Stimulated activated CD4-positive, alpha-beta T cell treated with anti-CD3 and anti-CD28 coated beads, Interleukin-12 subunit alpha, Interleukin-12 subunit beta, amount 100 ng/mL, for 48 hours (primary cell): Measurements from ENCODE around the gene TMPRSS7.

Experiments used
- DNase-seq, 3 donors: peaks; one replicate each; pipeline ENCODE4 v3.0.0-alpha.2; 2020; ENCODE audit warnings: low read depth in 2 of 3, low spot score in 1 of 3

TMPRSS7 gene

GRCh38 chr3:112092496-112093179 is 58.1 kb downstream of the TMPRSS7 start:
- DNase-seq = no peak

DNA sequence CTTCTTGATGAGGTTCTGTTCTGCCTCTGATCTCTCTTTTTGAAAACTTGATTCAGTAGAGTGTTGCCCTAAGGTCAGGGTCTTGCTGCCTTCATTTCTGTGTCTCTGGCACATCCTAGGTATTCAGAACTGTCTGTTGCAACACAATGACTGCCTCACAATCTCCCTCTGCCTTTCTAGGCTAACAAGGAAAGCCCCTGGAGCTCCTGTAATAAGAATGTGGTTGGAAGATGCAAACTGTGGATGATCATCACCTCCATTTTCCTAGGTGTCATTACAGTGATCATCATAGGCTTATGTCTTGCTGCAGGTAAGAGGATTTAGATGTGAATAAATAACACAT is 58.6 kb downstream of the TMPRSS7 start:
- DNase-seq = no peak

DNA sequence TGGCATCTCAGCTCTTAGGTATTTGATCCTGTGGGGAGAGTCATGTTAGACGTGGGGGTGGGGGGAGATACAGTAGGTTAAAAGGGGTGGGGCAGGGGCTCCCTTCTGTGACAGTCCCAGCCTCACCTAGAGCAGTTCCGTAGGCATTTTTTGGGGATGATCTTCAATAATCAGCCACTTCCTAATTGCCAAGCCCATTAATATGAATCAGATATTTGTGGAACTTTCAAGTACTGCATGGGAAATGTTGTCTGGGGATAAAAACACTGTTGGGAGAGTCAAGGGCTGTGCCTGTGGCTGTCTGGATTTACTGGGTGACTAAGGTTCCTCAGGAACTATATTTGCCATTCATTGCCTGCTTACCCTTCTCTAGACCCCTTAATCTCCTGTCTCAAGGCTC is 61.2 kb downstream of the TMPRSS7 start:
- no peak for DNase-seq

GRCh38 chr3:112096176-112096575 is 61.6 kb downstream of the TMPRSS7 start:
- DNase-seq = no peak

GRCh38 chr3:112097378-112097777 is 62.8 kb downstream of the TMPRSS7 start:
- peak in 1 of 3 donors; percentile 38 for DNase-seq

- no peak for DNase-seq
These were observed 67.4 kb downstream of the TMPRSS7 start for GRCh38 chr3:112101916-112102315.

- no peak for DNase-seq
These were observed 70.2 kb downstream of the TMPRSS7 start for GRCh38 chr3:112104774-112105173.

- DNase-seq = no peak
These were observed 74.8 kb downstream of the TMPRSS7 start for GRCh38 chr3:112109322-112109721.

- peak; percentile 33 to 58 (median 39) for DNase-seq
These were observed 77.4 kb downstream of the TMPRSS7 start for GRCh38 chr3:112111785-112112402.

- DNase-seq = no peak
These were observed 80.1 kb downstream of the TMPRSS7 start for GRCh38 chr3:112114576-112115160.

DNA sequence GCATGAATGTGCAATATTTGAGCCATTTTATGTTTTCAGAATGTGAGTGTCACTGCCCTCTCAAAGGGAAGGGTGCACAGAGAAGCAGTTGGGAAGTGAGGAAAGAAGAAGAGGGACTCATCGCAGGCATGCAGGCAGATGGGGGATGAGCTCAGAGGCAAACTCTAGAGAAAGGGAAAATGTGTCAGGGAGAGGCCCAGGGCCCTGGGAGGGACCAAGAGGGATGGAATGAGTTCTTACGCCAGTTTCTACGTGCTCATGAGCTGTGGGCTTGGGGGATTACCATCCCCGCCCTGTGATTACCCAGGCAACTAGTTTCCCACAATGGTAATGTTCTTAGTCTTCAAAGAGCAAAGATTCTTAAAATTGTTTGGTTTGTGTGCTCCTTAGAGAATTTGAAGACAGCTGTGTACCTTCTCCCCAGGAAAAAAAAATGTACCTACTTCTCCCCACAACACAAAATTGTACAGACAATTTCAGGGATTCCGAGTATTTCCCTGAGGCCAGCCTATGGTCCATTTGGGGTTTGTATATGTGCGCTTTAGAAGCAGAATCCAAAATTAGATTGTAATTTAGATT is 80.7 kb downstream of the TMPRSS7 start:
- DNase-seq = no peak

DNA sequence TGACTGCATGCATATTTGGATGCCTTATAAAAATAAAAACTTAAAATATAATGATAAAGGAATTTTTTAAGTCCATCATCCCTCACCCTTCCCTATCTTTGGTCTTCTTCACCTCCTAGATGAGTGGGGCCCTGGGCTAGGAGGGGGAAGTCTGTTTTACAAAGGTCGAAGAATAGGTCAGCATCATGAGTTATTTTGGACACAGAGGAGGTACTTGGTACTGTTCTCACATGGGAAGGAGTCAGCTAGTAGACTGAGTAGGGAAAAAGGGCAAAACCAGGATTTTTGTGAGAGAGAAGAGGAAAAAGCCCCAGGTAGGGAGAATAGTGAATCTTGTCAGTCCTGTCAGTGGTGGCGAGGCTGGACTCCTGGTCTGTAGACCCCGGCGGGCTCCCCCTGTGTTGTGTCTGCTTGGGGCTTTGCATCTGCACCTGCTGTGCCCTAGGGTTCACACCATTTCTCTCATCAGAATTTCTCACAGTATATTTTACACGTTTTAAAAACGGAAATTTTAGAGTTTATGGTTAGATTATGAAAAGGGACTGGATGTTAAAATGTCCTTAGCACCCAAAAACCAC is 81.4 kb downstream of the TMPRSS7 start:
- DNase-seq = no peak

DNA sequence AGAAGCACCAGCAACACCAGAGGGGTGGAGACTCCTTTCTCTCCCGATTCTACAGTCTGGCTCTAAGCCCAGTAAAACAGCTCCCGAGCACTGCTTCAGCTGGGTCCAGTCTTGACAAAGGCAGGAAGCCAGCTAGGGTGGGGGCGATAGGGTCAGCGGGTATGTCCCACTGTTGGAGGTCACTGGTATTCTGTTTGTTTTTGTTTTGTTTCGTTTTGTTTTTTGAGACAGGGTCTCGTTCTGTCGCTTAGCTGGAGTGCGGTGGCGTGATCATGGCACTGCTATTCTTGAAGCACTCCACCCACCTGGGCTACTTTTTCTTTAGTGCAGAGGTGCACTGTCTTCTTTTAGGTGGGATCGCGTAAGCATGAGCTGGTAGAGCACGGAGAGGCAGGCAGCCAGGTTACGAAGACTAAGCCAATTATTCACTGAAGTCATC is 82.2 kb downstream of the TMPRSS7 start:
- no peak for DNase-seq

- DNase-seq = no peak
These were observed 82.9 kb downstream of the TMPRSS7 start for GRCh38 chr3:112117415-112117814.

GRCh38 chr3:112117841-112118571 is 83.5 kb downstream of the TMPRSS7 start:
- DNase-seq = no peak

DNA sequence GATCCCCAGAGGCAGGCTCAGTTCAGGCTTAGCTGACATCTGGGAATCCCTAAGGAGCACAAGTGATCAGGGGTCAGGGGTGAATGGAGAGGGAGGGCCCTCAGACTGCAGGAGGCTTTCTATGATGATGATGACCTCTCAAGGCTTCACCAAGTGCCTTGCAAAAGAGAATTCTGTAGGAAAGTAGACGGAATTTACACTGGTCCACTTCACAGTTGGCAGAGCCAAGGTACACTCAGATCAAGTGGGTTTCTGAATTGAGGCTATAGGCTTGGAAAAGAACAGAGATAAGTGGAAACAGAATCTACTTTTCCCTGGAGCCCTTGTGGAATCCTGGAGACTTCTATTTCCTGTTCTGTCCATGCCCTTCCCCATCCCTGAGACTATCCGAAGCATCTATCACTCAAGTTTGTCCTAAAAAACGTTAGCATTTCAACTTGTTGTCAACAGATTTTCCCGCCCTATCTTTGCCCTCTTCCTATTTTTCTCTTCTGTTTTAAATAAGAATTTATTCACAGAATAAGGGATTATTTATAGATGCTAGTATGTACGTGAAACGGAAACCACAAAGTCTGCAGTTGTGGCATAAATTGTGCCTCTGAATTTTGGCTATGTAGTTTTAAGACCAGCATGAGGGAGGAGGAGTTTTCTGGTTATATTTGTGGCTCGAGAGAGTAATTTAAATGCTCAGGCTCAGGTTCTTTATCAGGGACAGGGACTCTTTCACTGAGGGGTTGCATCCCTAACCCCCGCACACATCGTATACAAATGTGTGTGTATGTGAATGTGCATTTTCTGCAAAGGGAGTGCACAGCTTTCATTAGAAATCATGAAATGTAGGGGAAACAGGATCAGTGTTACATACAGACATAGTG is 85.7 kb downstream of the TMPRSS7 start:
- no peak for DNase-seq

DNA sequence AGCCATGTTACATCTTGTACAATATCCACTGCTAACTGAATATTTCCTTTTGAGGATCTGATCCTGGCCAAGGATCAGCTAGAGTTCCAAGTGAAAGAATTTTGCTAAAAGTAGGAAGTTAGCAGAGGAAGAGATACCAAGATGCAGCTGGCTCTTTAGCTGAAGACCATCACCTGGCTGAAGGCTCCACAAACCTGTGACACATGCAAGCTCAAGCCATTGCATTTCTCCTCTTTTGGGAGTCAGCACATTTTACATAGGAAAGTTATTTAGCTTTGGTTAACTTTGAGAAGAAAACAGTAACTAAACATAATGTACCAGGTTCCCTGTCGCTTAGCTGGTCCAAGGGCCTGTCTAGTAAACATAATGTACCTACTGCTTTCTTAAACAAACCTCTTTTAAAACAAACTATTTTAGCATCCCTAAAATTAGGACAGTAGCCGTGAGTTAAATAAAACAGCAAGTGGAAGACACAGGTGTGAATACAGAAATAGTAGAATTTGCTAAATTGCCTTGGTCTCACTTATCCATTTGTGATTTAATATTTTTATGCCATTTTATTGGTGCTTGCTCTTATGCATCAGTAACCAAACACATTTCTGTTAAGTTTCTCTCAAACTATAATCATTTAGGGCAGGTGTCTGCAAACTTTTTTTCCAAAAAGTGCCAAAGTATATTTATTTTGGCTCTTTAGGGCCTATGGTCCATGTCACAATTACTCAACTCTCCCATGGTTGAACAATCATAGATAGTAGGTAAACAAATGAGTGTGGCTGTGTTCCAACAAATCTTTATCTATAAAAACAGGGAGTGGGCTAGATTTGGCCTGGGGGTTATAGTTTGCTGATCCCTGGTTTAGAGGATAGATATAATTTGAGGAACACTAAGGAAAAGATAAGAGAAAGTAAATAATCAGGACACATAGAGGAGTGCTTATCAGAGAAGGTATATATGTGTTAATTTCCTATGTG is 87.3 kb downstream of the TMPRSS7 start:
- DNase-seq = no peak

DNA sequence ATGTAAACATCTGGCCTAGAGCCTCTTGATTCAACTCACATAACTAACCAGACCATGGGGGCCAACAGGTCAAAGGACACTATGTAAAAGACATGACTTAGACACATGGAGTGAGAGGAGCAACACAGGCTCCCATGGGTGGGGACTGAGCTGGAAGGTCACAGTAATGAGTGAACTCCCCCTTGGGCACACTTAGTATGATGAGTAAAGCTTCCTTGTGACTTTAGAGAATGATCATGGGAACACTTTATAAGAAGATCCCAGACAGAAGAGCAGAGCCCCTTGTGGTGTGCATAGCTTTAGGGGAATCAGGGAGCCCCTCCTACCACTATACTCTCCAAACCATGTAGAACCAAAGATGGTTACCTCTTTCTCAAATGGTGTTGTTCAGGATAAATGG is 88.3 kb downstream of the TMPRSS7 start:
- no peak for DNase-seq

GRCh38 chr3:112123548-112123947 is 89.0 kb downstream of the TMPRSS7 start:
- no peak for DNase-seq
